Thoracic aorta (tissue), 2 donors: ENCODE data around the gene CCDC157. TPM values are rescaled to one million over a fixed set of nuclear protein-coding genes. Genes with fewer than 3 reads are reported as not detected.

ENCODE experiments used
- ATAC-seq: fragments of 150-250 bp; one replicate; pipeline ENCODE4 v1.8.0; 2017; ENCODE audit warnings: low read depth; ENCODE audit not compliant: insufficient number of reproducible peaks, low FRiP score
- DNase-seq: peaks from one replicate; pipeline ENCODE4 v3.0.0-alpha.2; 2020; ENCODE audit warnings: low spot score
- H3K27ac ChIP-seq, 2 donors: fragments of 200-600 bp; sonication (generic); 1 replicate in 1 of 2; 2 replicates in 1 of 2; pipeline ENCODE4 v1.5.1; 2016; ENCODE audit warnings: mild to moderate bottlenecking in 2 of 2, moderate library complexity in 2 of 2
- H3K27me3 ChIP-seq: fragments of 200-600 bp; sonication (generic); replicated peaks from 2 replicates; pipeline ENCODE4 v1.6.0; 2016; ENCODE audit warnings: mild to moderate bottlenecking; ENCODE audit not compliant: insufficient read depth
- H3K36me3 ChIP-seq: fragments of 200-600 bp; sonication (generic); one replicate; pipeline ENCODE4 v1.5.1; 2016
- H3K4me1 ChIP-seq, 2 donors: fragments of 200-600 bp; sonication (generic); 1 replicate in 1 of 2; 2 replicates in 1 of 2; pipeline versions ENCODE4 v1.5.1 to v1.6.0; 2016; ENCODE audit warnings: low read depth in 2 of 2, mild to moderate bottlenecking in 1 of 2; ENCODE audit not compliant: control insufficient read depth in 1 of 2
- H3K4me3 ChIP-seq: fragments of 200-600 bp; sonication (generic); 2 replicates; pipeline ENCODE4 v1.5.1; 2016; ENCODE audit warnings: mild to moderate bottlenecking
- H3K9me3 ChIP-seq: fragments of 200-600 bp; sonication (generic); 2 replicates; pipeline ENCODE4 v1.5.1; 2016
- CTCF ChIP-seq: fragments of 200-600 bp; sonication (generic); IDR thresholded peaks from one replicate; pipeline ENCODE4 v1.5.1; 2019; ENCODE audit warnings: antibody characterized with exemption
- total RNA-seq, 2 donors: library from RNA; depleted of rRNA; stranded (reverse); fragments of >200 nt; gene quantifications; one replicate each; pipeline versions ENCODE4 v1.1.0 to v1.2.3, GENCODE V29; 2016

The CCDC157 gene
- total RNA-seq, 2 donors from 2014 or later, result 0.27 to 2.9 TPM

- DNase-seq (no peak), ATAC-seq (no peak)
- Histone ChIP-seq H3K27ac (peak overlapping the region; percentile 86 to 88), H3K9me3 (no peaks in the 10 kb centered on the region), H3K4me3 (peak overlapping the region; percentile 22), H3K36me3 (peaks cover 6% of the 10 kb centered on the region), H3K27me3 (no peaks in the 10 kb centered on the region), H3K4me1 (peaks cover 75 to 95% of the 10 kb centered on the region in 2 donors)
- no peak for TF ChIP-seq CTCF
Observed at GRCh38 chr22:30321461-30321860, 35.3 kb upstream of the CCDC157 start.

- no peak for ATAC-seq
- H3K27ac ChIP-seq, result peak overlapping the region; percentile 86 to 88
- no peak for TF ChIP-seq CTCF
- H3K4me1 ChIP-seq, result peaks cover 67 to 86% of the 10 kb centered on the region in 2 donors
- no peaks in the 10 kb centered on the region for H3K9me3 ChIP-seq
- no peak overlapping the region for H3K4me3 ChIP-seq
- DNase-seq, result no peak
- H3K36me3 ChIP-seq, result peaks cover 6% of the 10 kb centered on the region
- no peaks in the 10 kb centered on the region for H3K27me3 ChIP-seq
Observed at GRCh38 chr22:30323246-30323645, 33.6 kb upstream of the CCDC157 start.

- no peaks in the 10 kb centered on the region for H3K9me3 ChIP-seq
- H3K4me1 ChIP-seq, result peaks cover 60 to 76% of the 10 kb centered on the region in 2 donors
- ATAC-seq, result no peak
- DNase-seq, result no peak
- peak overlapping the region; percentile 93 for H3K4me3 ChIP-seq
- peak overlapping the region; percentile 86 to 88 for H3K27ac ChIP-seq
- H3K36me3 ChIP-seq, result peaks cover 6% of the 10 kb centered on the region
- TF ChIP-seq CTCF, result no peak
- no peaks in the 10 kb centered on the region for H3K27me3 ChIP-seq
Observed at GRCh38 chr22:30324014-30324730, 32.6 kb upstream of the CCDC157 start.

- DNase-seq (peak; percentile 51), ATAC-seq (peak; percentile 52)
- H3K27ac ChIP-seq, result peak overlapping the region; percentile 86 to 88
- peaks cover 50 to 66% of the 10 kb centered on the region in 2 donors for H3K4me1 ChIP-seq
- H3K36me3 ChIP-seq, result peaks cover 2% of the 10 kb centered on the region
- H3K4me3 ChIP-seq, result peak overlapping the region; percentile 93
- TF ChIP-seq CTCF, result no peak
- H3K9me3 ChIP-seq, result no peaks in the 10 kb centered on the region
- H3K27me3 ChIP-seq, result no peaks in the 10 kb centered on the region
Observed at GRCh38 chr22:30325065-30325720, 31.6 kb upstream of the CCDC157 start.

GRCh38 chr22:30325724-30326254 is 31.0 kb upstream of the CCDC157 start:
- no peaks in the 10 kb centered on the region for H3K27me3 ChIP-seq
- ATAC-seq (no peak), DNase-seq (no peak)
- peaks cover 44 to 60% of the 10 kb centered on the region in 2 donors for H3K4me1 ChIP-seq
- peak overlapping the region; percentile 86 to 88 for H3K27ac ChIP-seq
- peaks cover 5% of the 10 kb centered on the region for H3K36me3 ChIP-seq
- H3K9me3 ChIP-seq, result no peaks in the 10 kb centered on the region
- H3K4me3 ChIP-seq, result peak overlapping the region; percentile 93
- TF ChIP-seq CTCF, result no peak
